Measurements from ENCODE around the gene SERPINB6.

GRCh38 chr6:3019065-3019464 is 47.7 kb upstream of the SERPINB6 start:
- no peak for TF ChIP-seq CTCF (IDR thresholded peaks at IDR 0.05 in 8 of 11, conservative IDR thresholded peaks at IDR 0.05 in 3 of 11)
- no peak for TF ChIP-seq POLR2A (IDR thresholded peaks at IDR 0.05)
